MCF 10A (cell line): ENCODE measurements around the gene MRPL40. TPM values are rescaled to one million over a fixed set of nuclear protein-coding genes. Genes with fewer than 3 reads are reported as not detected.
A peak's percentile ranks its signal among the peaks of the same experiment; 100 is the strongest.

Experiments
- BruUV-seq: library from RNA; stranded (reverse); fragments of 400-500 nt; replicated peaks from 2 replicates; lab custom pipeline; 2021; lab: Mats Ljungman, UMichigan
- CTCF ChIA-PET: fragments of 300-600 bp; sonication (Branson Sonifier 250); formaldehyde crosslinking; extraction: SDS; loops from one replicate; lab custom pipeline; 2021; ENCODE audit warnings: antibody characterized with exemption, inconsistent platforms; lab: Yijun Ruan, JAX
- POLR2A ChIA-PET: fragments of 300-600, 350-650 bp; sonication (Branson Sonifier 250); formaldehyde crosslinking; extraction: SDS; loops from one replicate; lab custom pipeline; 2020; ENCODE audit warnings: antibody characterized with exemption, inconsistent platforms; lab: Yijun Ruan, JAX
- DNase-seq: peaks from one replicate; pipeline ENCODE4 v3.0.0-alpha.2; 2018; ENCODE audit not compliant: unreplicated experiment
- H3K27ac Mint-ChIP-seq: one replicate; pipeline ENCODE4 v1.8.0; 2022; ENCODE audit warnings: mild to moderate bottlenecking, low read depth, mixed read lengths; ENCODE audit not compliant: unreplicated experiment
- H3K27me3 Mint-ChIP-seq: one replicate; pipeline ENCODE4 v1.8.0; 2022; ENCODE audit warnings: mixed read lengths; ENCODE audit not compliant: insufficient read depth, unreplicated experiment
- H3K36me3 Mint-ChIP-seq: one replicate; pipeline ENCODE4 v1.8.0; 2022; ENCODE audit warnings: mild to moderate bottlenecking, moderate library complexity, mixed read lengths; ENCODE audit not compliant: insufficient read depth, unreplicated experiment
- H3K4me1 Mint-ChIP-seq: one replicate; pipeline ENCODE4 v1.8.0; 2022; ENCODE audit warnings: mixed read lengths; ENCODE audit not compliant: insufficient read depth, unreplicated experiment
- H3K4me3 Mint-ChIP-seq: one replicate; pipeline ENCODE4 v1.8.0; 2022; ENCODE audit warnings: mild to moderate bottlenecking, moderate library complexity, mixed read lengths; ENCODE audit not compliant: unreplicated experiment
- H3K9me3 Mint-ChIP-seq: one replicate; pipeline ENCODE4 v1.8.0; 2022; ENCODE audit warnings: mixed read lengths; ENCODE audit not compliant: unreplicated experiment
- CTCF ChIP-seq: fragments of 200-600 bp; IDR thresholded peaks from one replicate; pipeline ENCODE4 v1.8.0; 2022; ENCODE audit warnings: antibody characterized with exemption, mild to moderate bottlenecking; ENCODE audit not compliant: unreplicated experiment
- intact Hi-C: fragments of 100-400 bp; cut with micrococcal nuclease; formaldehyde crosslinking; loops from 2 replicates; pipeline ENCODE4 v1.14.1; 2022
- total RNA-seq: library from RNA; stranded (reverse); gene quantifications from 2 replicates; pipeline ENCODE4 v1.2.3, GENCODE V29; 2022

The MRPL40 gene
- total RNA-seq, 1 experiment from 2014 or later: 51.9 TPM

DNA sequence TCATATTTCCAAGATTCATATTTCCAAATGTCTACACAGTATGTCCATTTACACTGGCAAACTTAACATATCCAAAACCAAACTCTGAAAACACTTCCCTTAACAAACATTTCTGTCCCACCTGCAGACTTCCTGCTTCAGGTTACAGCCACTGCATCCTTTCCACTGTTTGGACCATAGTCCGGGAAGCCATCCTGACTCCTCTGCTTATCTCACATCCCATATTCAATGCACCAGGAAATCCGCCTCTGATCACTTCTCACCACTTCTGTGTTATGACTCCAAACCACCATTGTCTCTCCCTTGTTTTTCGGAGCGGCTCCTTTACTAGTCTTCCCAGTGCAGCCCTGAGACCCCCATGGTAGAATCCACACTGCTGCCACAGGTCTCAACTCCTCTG lies 30.9 kb upstream of the MRPL40 start:
- no peak for TF ChIP-seq CTCF
- Mint-ChIP-seq H3K9me3 (no peaks in the 10 kb centered on the region), H3K27ac (no peak overlapping the region), H3K36me3 (peaks cover 65% of the 10 kb centered on the region), H3K4me3 (no peak overlapping the region), H3K27me3 (no peaks in the 10 kb centered on the region), H3K4me1 (no peaks in the 10 kb centered on the region)
- ChIA-PET POLR2A (no interaction called here), CTCF (interaction anchor here (0.6 kb wide), 1 partner anchor 221 kb away, joined by 3 read pairs; no protein-coding TSS in a partner anchor)
- DNase-seq: no peak
- no TSS peak for BruUV-seq
- intact Hi-C loops: no loop called here

DNA sequence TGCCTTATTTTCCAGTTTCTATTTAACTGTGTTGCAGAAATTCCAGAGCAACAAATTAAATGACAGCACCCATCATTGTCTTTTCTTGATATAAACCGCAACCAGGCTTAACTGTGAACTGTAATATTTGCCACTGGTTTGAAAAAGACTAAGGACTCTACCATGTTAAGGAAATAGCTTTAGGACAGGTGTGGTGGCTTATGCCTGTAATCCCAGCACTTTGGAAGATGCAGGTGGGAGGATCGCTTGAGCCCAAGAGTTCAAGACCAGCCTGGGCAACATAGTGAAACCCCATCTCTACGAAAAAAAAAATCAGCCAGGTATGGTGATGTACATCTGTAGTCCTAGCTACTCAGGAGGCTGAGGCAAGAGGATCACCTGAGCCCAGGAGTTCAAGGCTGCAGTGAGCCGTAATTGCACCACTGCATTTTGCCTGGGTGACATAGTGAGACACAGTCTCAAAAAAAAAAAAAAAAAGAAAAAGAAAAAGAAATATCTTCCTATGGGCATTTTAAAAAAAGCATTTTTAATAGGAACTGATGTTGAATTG lies 29.6 kb upstream of the MRPL40 start:
- Mint-ChIP-seq H3K4me3 (no peak overlapping the region), H3K27me3 (no peaks in the 10 kb centered on the region), H3K27ac (no peak overlapping the region), H3K36me3 (peaks cover 66% of the 10 kb centered on the region), H3K9me3 (no peaks in the 10 kb centered on the region), H3K4me1 (no peaks in the 10 kb centered on the region)
- BruUV-seq: no TSS peak
- no peak for TF ChIP-seq CTCF
- POLR2A ChIA-PET: no interaction called here
- no peak for DNase-seq
- intact Hi-C loops: no loop called here
- CTCF ChIA-PET: interaction anchor here (0.7 kb wide), 1 partner anchor 235 kb away, joined by 6 read pairs; no protein-coding TSS in a partner anchor

GRCh38 chr22:19404676-19405075 lies 27.7 kb upstream of the MRPL40 start:
- H3K4me1 Mint-ChIP-seq: no peaks in the 10 kb centered on the region
- H3K4me3 Mint-ChIP-seq: no peak overlapping the region
- no peak for DNase-seq
- BruUV-seq: no TSS peak
- no peak for TF ChIP-seq CTCF
- intact Hi-C loops: no loop called here
- no peaks in the 10 kb centered on the region for H3K27me3 Mint-ChIP-seq
- H3K36me3 Mint-ChIP-seq: peaks cover 65% of the 10 kb centered on the region
- H3K27ac Mint-ChIP-seq: peak overlapping the region; percentile 74
- ChIA-PET CTCF (interaction anchor here (0.6 kb wide), 1 partner anchor 549 kb away, joined by 4 read pairs; no protein-coding TSS in a partner anchor), POLR2A (interaction anchor here (1.4 kb wide), 1 partner anchor 225 kb away, joined by 4 read pairs; no protein-coding TSS in a partner anchor)
- H3K9me3 Mint-ChIP-seq: no peaks in the 10 kb centered on the region

DNA sequence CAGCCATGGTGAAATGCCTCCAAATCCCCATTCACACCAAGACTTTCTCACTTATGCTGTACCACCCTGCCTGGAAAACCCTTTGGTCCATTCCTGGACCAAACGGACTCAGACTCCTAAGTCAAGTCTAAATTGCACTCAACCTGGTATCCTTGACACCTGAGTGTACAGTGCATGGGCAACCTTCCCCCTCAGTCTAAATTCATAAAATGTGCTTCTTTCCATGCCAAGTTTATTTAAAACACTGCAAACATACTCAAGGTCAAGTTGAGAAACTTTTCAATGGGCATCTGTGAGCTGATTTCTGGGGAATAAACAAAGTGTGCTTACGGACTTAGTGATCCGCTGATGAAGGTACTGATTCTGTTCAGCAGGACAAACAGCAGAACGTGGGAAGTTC lies 27.2 kb upstream of the MRPL40 start:
- no TSS peak for BruUV-seq

More for the DNA sequence above, 27.2 kb upstream of the MRPL40 start:
- ChIA-PET POLR2A (interaction anchor here (0.7 kb wide), 1 partner anchor 47 kb away, joined by 4 read pairs; no protein-coding TSS in a partner anchor), CTCF (interaction anchor here (0.6 kb wide), 1 partner anchor 548 kb away, joined by 4 read pairs; no protein-coding TSS in a partner anchor)
- intact Hi-C loops: no loop called here
- Mint-ChIP-seq H3K4me3 (no peak overlapping the region), H3K4me1 (no peaks in the 10 kb centered on the region), H3K36me3 (peaks cover 66% of the 10 kb centered on the region), H3K9me3 (no peaks in the 10 kb centered on the region), H3K27me3 (no peaks in the 10 kb centered on the region), H3K27ac (no peak overlapping the region)
- DNase-seq: no peak
- no peak for TF ChIP-seq CTCF
